Epithelial cell of esophagus (primary cell): ENCODE results near the gene C14orf119.

ENCODE experiments used
- DNase-seq: peaks from one replicate; pipeline ENCODE4 v3.0.0; 2010; ENCODE audit warnings: low read depth
- H3K4me3 ChIP-seq: 2 replicates; pipeline ENCODE4 v1.5.1; 2011; ENCODE audit warnings: mild to moderate bottlenecking, low read length, control low read depth
- TF ChIP-seq, protein P1 (sequence below): IDR thresholded peaks from 2 replicates; pipeline ENCODE4 v1.5.1; 2011; ENCODE audit warnings: low read depth, mild to moderate bottlenecking, low read length, control low read depth, inconsistent platforms; ENCODE audit not compliant: insufficient read depth; ENCODE audit errors: missing control alignments

The C14orf119 gene

DNA sequence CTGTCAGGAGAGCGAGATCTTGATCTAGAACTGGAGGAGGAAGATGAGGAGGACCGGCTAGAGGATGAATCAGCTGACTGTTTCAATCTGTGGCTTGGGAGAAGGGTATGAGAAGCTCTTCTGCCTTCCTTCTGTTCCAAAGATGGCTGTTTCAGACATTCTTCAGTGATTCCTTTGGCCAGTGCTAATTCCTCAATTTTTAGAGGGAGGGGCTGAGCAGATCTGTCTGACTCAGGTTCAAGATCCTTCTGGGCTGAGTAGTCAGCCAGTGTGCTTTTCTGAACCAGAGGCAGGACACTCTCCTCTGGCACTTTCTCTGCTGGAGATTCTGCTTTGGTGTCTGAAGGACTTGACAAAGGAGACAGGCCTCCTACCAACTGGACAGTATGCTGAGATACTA is 15.6 kb upstream of the C14orf119 start:
- no peak for DNase-seq
- no peak overlapping the region for H3K4me3 ChIP-seq
- TF ChIP-seq, protein P1, sequence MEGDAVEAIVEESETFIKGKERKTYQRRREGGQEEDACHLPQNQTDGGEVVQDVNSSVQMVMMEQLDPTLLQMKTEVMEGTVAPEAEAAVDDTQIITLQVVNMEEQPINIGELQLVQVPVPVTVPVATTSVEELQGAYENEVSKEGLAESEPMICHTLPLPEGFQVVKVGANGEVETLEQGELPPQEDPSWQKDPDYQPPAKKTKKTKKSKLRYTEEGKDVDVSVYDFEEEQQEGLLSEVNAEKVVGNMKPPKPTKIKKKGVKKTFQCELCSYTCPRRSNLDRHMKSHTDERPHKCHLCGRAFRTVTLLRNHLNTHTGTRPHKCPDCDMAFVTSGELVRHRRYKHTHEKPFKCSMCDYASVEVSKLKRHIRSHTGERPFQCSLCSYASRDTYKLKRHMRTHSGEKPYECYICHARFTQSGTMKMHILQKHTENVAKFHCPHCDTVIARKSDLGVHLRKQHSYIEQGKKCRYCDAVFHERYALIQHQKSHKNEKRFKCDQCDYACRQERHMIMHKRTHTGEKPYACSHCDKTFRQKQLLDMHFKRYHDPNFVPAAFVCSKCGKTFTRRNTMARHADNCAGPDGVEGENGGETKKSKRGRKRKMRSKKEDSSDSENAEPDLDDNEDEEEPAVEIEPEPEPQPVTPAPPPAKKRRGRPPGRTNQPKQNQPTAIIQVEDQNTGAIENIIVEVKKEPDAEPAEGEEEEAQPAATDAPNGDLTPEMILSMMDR, result no peak

DNA sequence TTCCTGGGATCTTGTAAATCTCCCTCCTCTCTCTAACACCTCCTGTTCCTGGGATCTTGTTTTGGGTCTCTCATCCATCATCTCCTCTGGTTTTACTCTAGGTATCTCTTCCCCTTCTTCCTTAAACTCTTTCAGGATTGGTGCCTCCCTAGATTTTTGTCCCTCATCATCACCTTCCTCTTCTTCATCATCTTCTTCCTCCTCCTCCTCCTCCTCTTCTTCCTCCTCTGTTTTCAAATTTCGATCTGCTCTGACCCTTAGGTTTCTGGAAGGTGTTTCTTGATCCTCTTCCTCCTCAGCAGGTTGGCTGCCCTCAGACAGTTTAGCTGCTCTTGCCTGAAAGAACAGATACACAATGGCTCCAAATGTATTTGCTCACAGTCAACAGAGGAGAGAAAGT is 14.8 kb upstream of the C14orf119 start:
- no peak overlapping the region for H3K4me3 ChIP-seq
- TF ChIP-seq, protein P1, result no peak

DNA sequence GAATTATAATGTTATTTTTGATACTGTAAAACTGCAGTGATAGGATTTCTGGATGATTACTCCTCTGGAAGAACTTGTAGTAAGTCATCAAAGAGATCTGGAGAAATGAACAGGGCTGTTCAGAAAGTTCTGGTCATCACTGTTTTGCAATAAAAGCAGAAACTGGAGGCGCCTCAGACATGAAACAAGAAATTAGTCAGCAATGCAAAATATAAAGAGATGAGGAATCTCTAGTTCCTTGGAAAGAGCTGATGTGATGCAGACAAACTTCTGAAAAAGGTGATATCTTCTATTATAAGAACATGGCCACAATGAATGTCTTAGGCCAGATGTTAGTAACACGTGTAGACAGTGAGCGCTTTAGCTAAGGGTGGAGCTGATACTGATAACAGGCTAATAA is 9.8 kb upstream of the C14orf119 start:
- TF ChIP-seq, protein P1, result no peak
- DNase-seq, result peak; percentile 54
- no peak overlapping the region for H3K4me3 ChIP-seq

More for the DNA sequence above, 14.8 kb upstream of the C14orf119 start:
- DNase-seq, result no peak

DNA sequence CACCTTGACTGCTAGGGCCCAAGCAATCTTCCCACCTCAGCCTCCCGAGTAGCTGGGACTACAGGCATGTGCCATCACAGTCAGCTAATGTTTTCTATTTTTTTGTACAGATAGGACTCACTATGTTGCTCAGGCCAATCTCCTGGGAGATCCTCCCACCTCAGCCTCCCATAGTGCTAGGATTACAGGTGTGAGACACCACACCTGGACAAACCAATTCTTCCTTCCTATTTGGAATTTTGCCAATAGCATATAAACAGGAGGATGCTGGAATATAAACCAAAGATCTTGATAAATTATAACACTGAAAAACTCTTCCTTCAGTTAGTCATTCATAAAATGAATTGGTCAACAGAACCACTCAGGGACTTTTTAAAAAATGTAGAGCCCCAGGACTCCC is 8.7 kb upstream of the C14orf119 start:
- no peak for DNase-seq
- H3K4me3 ChIP-seq, result no peak overlapping the region
- TF ChIP-seq, protein P1, result no peak

DNA sequence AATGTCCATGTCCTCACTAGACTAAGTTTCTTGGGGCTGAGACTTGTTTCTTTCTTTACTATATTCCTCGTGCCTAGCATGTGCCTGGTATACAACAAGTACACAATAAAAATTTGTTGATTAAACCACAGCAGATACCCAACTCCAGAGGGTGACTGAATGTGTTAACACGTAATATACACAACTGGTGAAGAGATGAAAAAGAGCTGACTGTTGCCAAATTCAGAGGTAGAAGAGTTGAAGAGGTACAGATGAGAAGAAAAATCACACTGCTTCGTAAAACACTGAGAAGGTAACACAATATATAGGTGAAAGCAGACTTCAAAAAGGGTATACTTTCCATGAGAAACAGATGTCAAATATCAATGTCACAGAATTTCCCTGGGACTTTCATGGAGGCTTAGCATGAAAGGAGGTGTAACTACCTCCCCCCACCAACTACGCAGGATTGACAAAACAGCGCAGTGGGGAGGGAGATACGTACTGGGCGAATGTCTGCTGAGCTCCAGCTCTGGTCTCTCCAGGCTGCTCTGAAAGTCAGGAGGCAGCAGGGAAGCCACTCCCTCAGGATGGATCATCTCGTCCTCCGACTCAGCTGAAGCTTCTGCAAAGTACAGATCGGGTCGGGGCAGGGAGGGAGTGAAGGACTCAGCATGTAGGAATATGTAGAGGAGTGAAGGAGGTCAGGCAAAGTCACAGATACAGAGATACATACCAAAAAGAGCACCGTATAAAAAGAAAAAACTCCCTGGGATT is 5.6 kb upstream of the C14orf119 start:
- H3K4me3 ChIP-seq, result no peak overlapping the region
- TF ChIP-seq, protein P1, result no peak
- peak; percentile 15 for DNase-seq

DNA sequence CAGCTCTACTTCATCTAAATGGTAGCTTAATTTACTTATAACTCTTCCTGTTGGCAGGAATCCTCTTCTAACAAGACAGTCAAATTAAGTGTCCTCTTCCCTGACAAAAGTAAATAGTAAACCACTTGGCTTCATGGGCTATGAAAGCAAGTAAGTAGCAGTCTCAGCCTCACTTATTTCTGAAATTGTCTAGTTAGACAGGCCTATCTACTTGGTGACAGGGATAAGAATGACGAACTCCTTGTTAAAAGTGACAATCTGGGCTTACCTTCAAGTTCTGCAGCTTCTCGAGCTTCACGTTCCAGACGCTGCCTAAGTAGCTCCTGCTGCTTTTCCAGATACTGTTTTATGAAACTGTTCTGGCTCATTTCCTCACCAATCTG is 5.1 kb upstream of the C14orf119 start:
- TF ChIP-seq, protein P1, result no peak
- no peak overlapping the region for H3K4me3 ChIP-seq
- no peak for DNase-seq

DNA sequence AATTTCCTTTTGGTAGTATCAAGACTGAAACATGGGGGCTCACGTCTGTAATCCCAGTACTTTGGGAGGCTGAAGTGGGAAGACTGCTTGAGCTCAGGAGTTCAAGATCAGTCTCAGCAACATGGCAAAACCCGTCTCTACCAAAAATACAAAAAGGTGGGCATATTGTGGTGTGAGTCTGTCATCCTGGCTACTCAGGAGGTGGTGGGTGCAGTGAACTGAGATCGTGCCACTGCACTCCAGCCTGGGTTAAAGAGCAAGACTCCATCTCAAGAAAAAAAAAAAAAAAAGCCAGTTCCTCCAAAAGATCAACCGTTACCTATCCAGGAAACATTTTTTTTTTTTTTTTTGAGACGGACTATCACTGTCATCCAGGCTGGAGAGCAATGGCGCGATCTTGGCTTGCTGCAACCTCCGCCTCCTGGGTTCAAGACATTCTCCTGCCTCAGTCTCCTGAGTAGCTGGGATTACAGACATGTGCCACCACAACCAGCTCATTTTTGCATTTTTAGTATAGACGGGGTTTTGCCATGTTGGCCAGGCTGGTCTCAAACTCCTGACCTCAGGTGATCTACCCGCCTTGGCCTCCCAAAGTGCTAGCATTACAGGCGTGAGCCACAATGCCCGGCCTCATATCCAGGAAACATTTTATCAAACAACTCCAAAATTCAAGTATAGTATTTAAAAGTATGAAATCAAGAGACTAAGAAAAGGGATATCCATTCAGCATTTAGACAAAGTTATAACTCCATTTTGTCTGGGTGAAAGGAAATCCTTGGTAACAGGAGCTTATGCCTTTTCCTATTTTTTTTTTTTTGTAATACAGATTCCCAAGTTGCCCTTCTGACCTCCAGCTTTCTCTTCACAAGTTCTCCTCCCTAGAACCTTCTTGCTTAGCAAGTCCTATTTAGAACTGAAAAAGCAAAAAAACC is 3.7 kb upstream of the C14orf119 start:
- no peak overlapping the region for H3K4me3 ChIP-seq

More for the DNA sequence above, 3.7 kb upstream of the C14orf119 start:
- DNase-seq, result no peak
- TF ChIP-seq, protein P1, result no peak
